Mucosa of descending colon (tissue), 3 donors: ENCODE results near the gene PLEKHG4B. TPM values are rescaled to one million over a fixed set of nuclear protein-coding genes. Genes with fewer than 3 reads are reported as not detected.

Source experiments
- ATAC-seq: fragments of 200-7000 bp; cut with Tn5 transposase; one replicate; pipeline ENCODE4 v1.9.1; 2020; ENCODE audit warnings: mild to moderate bottlenecking, moderate library complexity
- DNase-seq, 3 donors: peaks; one replicate each; pipeline ENCODE4 v3.0.0-alpha.2; 2020
- H3K36me3 ChIP-seq: fragments of 200-600 bp; one replicate; pipeline ENCODE4 v1.8.0; 2021; ENCODE audit warnings: low read depth, mild to moderate bottlenecking
- H3K4me1 ChIP-seq: fragments of 200-600 bp; one replicate; pipeline ENCODE4 v1.8.0; 2021; ENCODE audit warnings: low read depth, mild to moderate bottlenecking
- H3K4me3 ChIP-seq: fragments of 200-600 bp; one replicate; pipeline ENCODE4 v1.8.0; 2021; ENCODE audit warnings: mild to moderate bottlenecking
- H3K9me3 ChIP-seq: fragments of 200-600 bp; one replicate; pipeline ENCODE4 v1.8.0; 2021; ENCODE audit warnings: mild to moderate bottlenecking
- CTCF ChIP-seq: fragments of 200-600 bp; IDR thresholded peaks from one replicate; pipeline ENCODE4 v1.8.0; 2022; ENCODE audit warnings: antibody characterized with exemption, mild to moderate bottlenecking
- intact Hi-C, 2 donors: fragments of 100-400 bp; cut with DNase I in 1 of 2; cut with micrococcal nuclease in 1 of 2; formaldehyde crosslinking; loops; one replicate each; pipeline versions ENCODE4 v1.11.0 to v1.11.1; 2022; cut with DNase I, micrococcal nuclease
- total RNA-seq, 3 donors: library from RNA; stranded (reverse); fragmentation: NEBNext Ultra II Directional in 2 of 3; extraction: Animal tissue kit (Norgen Biotek cat#: 25700) in 2 of 3; gene quantifications; one replicate each; pipeline versions ENCODE4 v1.2.1 to v1.2.4, GENCODE V29; 2021 to 2023
- donor health status: DM: no; HTN: no; CAD: no; lungs with moderate emphysema.
- donor health status: DM: no; HTN: no; CAD: no.
- donor health status: DM: no; HTN: yes; CAD: no.

PLEKHG4B gene
- total RNA-seq, 3 donors from 2014 or later: 0.09 to 3.0 (median 0.36) TPM

GRCh38 chr5:199197-199949 is 107.4 kb downstream of the PLEKHG4B start:
- intact Hi-C loops: no loop called here
- no peak for DNase-seq
- no peaks in the 10 kb centered on the region for H3K36me3 ChIP-seq

GRCh38 chr5:199950-200645 is 108.1 kb downstream of the PLEKHG4B start:
- intact Hi-C loops: no loop called here
- Histone ChIP-seq H3K4me3 (no peak overlapping the region), H3K4me1 (no peaks in the 10 kb centered on the region), H3K36me3 (no peaks in the 10 kb centered on the region), H3K9me3 (no peaks in the 10 kb centered on the region)
- ATAC-seq (no peak), DNase-seq (no peak)
- TF ChIP-seq CTCF: no peak

More at GRCh38 chr5:199197-199949, 107.4 kb downstream of the PLEKHG4B start:
- Histone ChIP-seq H3K4me1 (no peaks in the 10 kb centered on the region), H3K4me3 (no peak overlapping the region), H3K9me3 (no peaks in the 10 kb centered on the region)
- TF ChIP-seq CTCF: no peak
- ATAC-seq: no peak

GRCh38 chr5:200985-201384 is 109.0 kb downstream of the PLEKHG4B start:
- no peaks in the 10 kb centered on the region for H3K4me1 ChIP-seq
- H3K36me3 ChIP-seq: no peaks in the 10 kb centered on the region
- no peaks in the 10 kb centered on the region for H3K9me3 ChIP-seq
- H3K4me3 ChIP-seq: no peak overlapping the region
- TF ChIP-seq CTCF: no peak
- ATAC-seq (no peak), DNase-seq (no peak)
- intact Hi-C loops: no loop called here

- intact Hi-C loops: no loop called here
- ATAC-seq (no peak), DNase-seq (no peak)
- TF ChIP-seq CTCF: no peak
- Histone ChIP-seq H3K4me1 (no peaks in the 10 kb centered on the region), H3K4me3 (no peak overlapping the region), H3K9me3 (no peaks in the 10 kb centered on the region), H3K36me3 (no peaks in the 10 kb centered on the region)
Measured at GRCh38 chr5:201672-202071, 109.7 kb downstream of the PLEKHG4B start.

- Histone ChIP-seq H3K36me3 (no peaks in the 10 kb centered on the region), H3K4me3 (no peak overlapping the region), H3K4me1 (no peaks in the 10 kb centered on the region), H3K9me3 (no peaks in the 10 kb centered on the region)
- no peak for TF ChIP-seq CTCF
- intact Hi-C loops: no loop called here
- DNase-seq: no peak
- no peak for ATAC-seq
Measured at GRCh38 chr5:203246-203930, 111.4 kb downstream of the PLEKHG4B start.
